B cell (primary cell): ENCODE results near the gene ZNF625. TPM values are rescaled to one million over a fixed set of nuclear protein-coding genes. Genes with fewer than 3 reads are reported as not detected.

ENCODE experiments used
- ATAC-seq: fragments of 200-7000 bp; cut with Tn5 transposase; one replicate; pipeline ENCODE4 v1.10.0; 2021; ENCODE audit warnings: low read depth, mild to moderate bottlenecking, moderate number of reproducible peaks, moderate library complexity
- CTCF ChIA-PET: fragments of 350-600 bp; sonication (Branson Sonifier 250); formaldehyde crosslinking; loops from one replicate; lab custom pipeline; 2021; ENCODE audit warnings: antibody characterized with exemption, inconsistent platforms; lab: Charles Lee
- POLR2A ChIA-PET: fragments of 350-600 bp; sonication (Branson Sonifier 250); formaldehyde crosslinking; loops from one replicate; lab custom pipeline; 2021; ENCODE audit warnings: antibody characterized with exemption; lab: Charles Lee
- DNase-seq: peaks from one replicate; pipeline ENCODE4 v3.0.0; 2013
- H2AFZ ChIP-seq: 2 replicates; pipeline ENCODE4 v1.6.1; 2012; ENCODE audit warnings: mild to moderate bottlenecking, low read depth, low read length; ENCODE audit not compliant: insufficient read depth, poor library complexity, severe bottlenecking
- H3K27ac ChIP-seq, 2 donors: 1 replicate in 1 of 2; 2 replicates in 1 of 2; pipeline ENCODE4 v1.5.1; 2012 to 2013; ENCODE audit warnings: low read length in 2 of 2, mild to moderate bottlenecking in 2 of 2, moderate library complexity in 1 of 2
- H3K27me3 ChIP-seq, 4 experiments: fragments of 200-600 bp in 1 of 4; sonication (generic) in 1 of 4; replicated peaks in 1 of 4; 1 replicate in 2 of 4; 2 replicates in 2 of 4; pipeline versions ENCODE4 v1.6.1 to v1.7.0; 2013 to 2016; ENCODE audit warnings: low read length in 3 of 4, mild to moderate bottlenecking in 2 of 4, mixed read lengths in 1 of 4, moderate library complexity in 1 of 4; ENCODE audit not compliant: insufficient read depth in 4 of 4, control insufficient read depth in 3 of 4; ENCODE audit errors: control extremely low read depth in 1 of 4
- H3K36me3 ChIP-seq, 2 experiments: replicated peaks in 1 of 2; 1 replicate in 1 of 2; 2 replicates in 1 of 2; pipeline versions ENCODE4 v1.6.1 to v1.7.1; 2013; ENCODE audit warnings: low read length in 1 of 2; ENCODE audit not compliant: insufficient read depth in 2 of 2, control insufficient read depth in 1 of 2; ENCODE audit errors: control extremely low read depth in 1 of 2, extremely low read depth in 1 of 2
- H3K4me1 ChIP-seq, 2 donors: fragments of 200-600 bp in 1 of 2; sonication (generic) in 1 of 2; 1 replicate in 1 of 2; 2 replicates in 1 of 2; pipeline versions ENCODE4 v1.5.1 to v1.6.1; 2013 to 2017; ENCODE audit warnings: low read length in 2 of 2; ENCODE audit not compliant: control insufficient read depth in 2 of 2, insufficient read depth in 2 of 2
- H3K4me2 ChIP-seq: replicated peaks from 2 replicates; pipeline ENCODE3; 2012; ENCODE audit warnings: mild to moderate bottlenecking, low read depth, low read length; ENCODE audit not compliant: poor library complexity, severe bottlenecking
- H3K4me3 ChIP-seq, 5 experiments: fragments of 200-600 bp in 1 of 5; sonication (generic) in 1 of 5; 1 replicate in 3 of 5; 2 replicates in 2 of 5; pipeline versions ENCODE4 v1.5.1 to v1.7.0; 2011 to 2016; ENCODE audit warnings: low read length in 4 of 5, mild to moderate bottlenecking in 4 of 5, low read depth in 2 of 5, control low read depth in 1 of 5, moderate library complexity in 1 of 5; ENCODE audit not compliant: insufficient read depth in 1 of 5; ENCODE audit errors: control extremely low read depth in 1 of 5, extremely low read depth in 1 of 5
- H3K79me2 ChIP-seq: fragments of 200-600 bp; sonication (generic); one replicate; pipeline ENCODE4 v1.6.0; 2016; ENCODE audit warnings: low read length; ENCODE audit not compliant: control insufficient read depth, insufficient read depth
- H3K9ac ChIP-seq: fragments of 200-600 bp; sonication (generic); 2 replicates; pipeline ENCODE4 v1.6.1; 2017; ENCODE audit warnings: mild to moderate bottlenecking, low read length, moderate library complexity
- H3K9me3 ChIP-seq, 3 donors: one replicate each; pipeline versions ENCODE4 v1.6.1 to v1.7.1; 2013; ENCODE audit warnings: low read length in 2 of 3; ENCODE audit not compliant: control insufficient read depth in 2 of 3, insufficient read depth in 1 of 3; ENCODE audit errors: control extremely low read depth in 1 of 3
- H4K20me1 ChIP-seq: 2 replicates; pipeline ENCODE4 v1.6.0; 2012; ENCODE audit warnings: mild to moderate bottlenecking, low read length; ENCODE audit not compliant: insufficient read depth, control insufficient read depth, poor library complexity, severe bottlenecking
- H3K27ac Mint-ChIP-seq: one replicate; pipeline ENCODE4 v1.8.0; 2021; ENCODE audit warnings: mixed read lengths
- H3K27me3 Mint-ChIP-seq: one replicate; pipeline ENCODE4 v1.8.0; 2021; ENCODE audit warnings: mixed read lengths
- H3K4me1 Mint-ChIP-seq: one replicate; pipeline ENCODE4 v1.8.0; 2021; ENCODE audit warnings: mixed read lengths
- H3K4me3 Mint-ChIP-seq: one replicate; pipeline ENCODE4 v1.8.0; 2021; ENCODE audit warnings: mixed read lengths
- H3K9me3 Mint-ChIP-seq: one replicate; pipeline ENCODE4 v1.8.0; 2022; ENCODE audit warnings: mixed read lengths; ENCODE audit not compliant: insufficient read depth
- EZH2 ChIP-seq: IDR thresholded peaks from 2 replicates; pipeline ENCODE4 v1.6.1; 2012; ENCODE audit warnings: borderline replicate concordance, low read depth, mild to moderate bottlenecking, moderate library complexity, low read length; ENCODE audit not compliant: insufficient read depth, poor library complexity, severe bottlenecking
- WGBS: methylation state at CpG from one replicate; pipeline ENCODE4 v1.1.5; 2013; ENCODE audit warnings: missing lambda C conversion rate; ENCODE audit not compliant: insufficient coverage; 5-methylcytosine and 5-hydroxymethylcytosine counted together
- intact Hi-C: fragments of 100-400 bp; cut with micrococcal nuclease; formaldehyde crosslinking; loops from one replicate; pipeline ENCODE4 v1.10.0; 2022
- polyA plus RNA-seq: library from polyadenylated mRNA; depleted of rRNA; stranded (reverse); fragments of >200 nt; gene quantifications from 2 replicates; pipeline ENCODE4 v1.2.3, GENCODE V29; 2012
- total RNA-seq, 2 donors: library from RNA; stranded (reverse); fragments of 120-200 nt in 1 of 2; gene quantifications; 1 replicate in 1 of 2; 2 replicates in 1 of 2; pipeline versions ENCODE4 v1.2.3 to v1.2.4, GENCODE V29; 2013 to 2022
- TF ChIP-seq, protein P1 (sequence below): fragments of 200-600 bp; IDR thresholded peaks from one replicate; pipeline ENCODE4 v1.8.0; 2022; ENCODE audit warnings: antibody characterized with exemption, mild to moderate bottlenecking

ZNF625 gene
- total and polyA plus RNA-seq, 2 donors (not counting 1 experiment from before 2014, with no cell fraction given) = 0.60 to 9.8 TPM

DNA sequence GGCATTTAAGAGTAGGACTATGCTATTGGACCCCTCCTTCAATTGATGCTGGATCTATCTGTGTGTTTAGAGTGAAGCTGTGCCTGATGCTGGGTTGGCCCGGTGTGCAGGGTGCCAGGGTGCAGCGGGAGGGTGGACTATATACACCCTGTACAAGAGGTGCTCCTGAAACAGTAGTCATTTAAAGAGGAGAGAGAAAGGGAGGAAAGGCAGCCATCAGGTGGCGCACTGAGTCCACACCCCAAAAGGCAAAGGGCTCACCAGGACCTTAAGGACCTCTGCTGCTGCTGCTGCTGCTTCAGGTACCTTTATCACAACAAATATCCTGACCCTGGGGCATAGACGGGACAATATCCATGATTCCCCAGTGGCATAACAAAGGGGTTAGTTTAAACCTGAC lies 45.7 kb upstream of the ZNF625 start:
- intact Hi-C loops = loop anchor here (1.0 to 5.0 kb wide), 2 partner anchors 145 to 360 kb away; no protein-coding TSS in a partner anchor
- ATAC-seq (peak; percentile 33), DNase-seq (peak; percentile 53)
- Histone ChIP-seq H4K20me1 (no peaks in the 10 kb centered on the region), H3K9ac (no peak overlapping the region), H3K4me2 (no peak overlapping the region), H2AFZ (no peak overlapping the region), H3K36me3 (no peaks in the 10 kb centered on the region), H3K4me3 (no peak overlapping the region), H3K4me1 (peaks cover 0 to 3% of the 10 kb centered on the region in 2 donors), H3K9me3 (peaks cover 4 to 15% (median 14%) of the 10 kb centered on the region in 3 donors), H3K27ac (no peak overlapping the region), H3K27me3 (no peaks in the 10 kb centered on the region), H3K79me2 (peaks cover 26% of the 10 kb centered on the region)
- POLR2A ChIA-PET = no interaction called here
- CTCF ChIA-PET = interaction anchor here (0.5 kb wide), 1 partner anchor 77 kb away, joined by 3 read pairs; no protein-coding TSS in a partner anchor
- 64% methylated on average over 4 of the region's 4 CpGs for WGBS
- TF ChIP-seq EZH2 = no peak
- TF ChIP-seq, protein P1, sequence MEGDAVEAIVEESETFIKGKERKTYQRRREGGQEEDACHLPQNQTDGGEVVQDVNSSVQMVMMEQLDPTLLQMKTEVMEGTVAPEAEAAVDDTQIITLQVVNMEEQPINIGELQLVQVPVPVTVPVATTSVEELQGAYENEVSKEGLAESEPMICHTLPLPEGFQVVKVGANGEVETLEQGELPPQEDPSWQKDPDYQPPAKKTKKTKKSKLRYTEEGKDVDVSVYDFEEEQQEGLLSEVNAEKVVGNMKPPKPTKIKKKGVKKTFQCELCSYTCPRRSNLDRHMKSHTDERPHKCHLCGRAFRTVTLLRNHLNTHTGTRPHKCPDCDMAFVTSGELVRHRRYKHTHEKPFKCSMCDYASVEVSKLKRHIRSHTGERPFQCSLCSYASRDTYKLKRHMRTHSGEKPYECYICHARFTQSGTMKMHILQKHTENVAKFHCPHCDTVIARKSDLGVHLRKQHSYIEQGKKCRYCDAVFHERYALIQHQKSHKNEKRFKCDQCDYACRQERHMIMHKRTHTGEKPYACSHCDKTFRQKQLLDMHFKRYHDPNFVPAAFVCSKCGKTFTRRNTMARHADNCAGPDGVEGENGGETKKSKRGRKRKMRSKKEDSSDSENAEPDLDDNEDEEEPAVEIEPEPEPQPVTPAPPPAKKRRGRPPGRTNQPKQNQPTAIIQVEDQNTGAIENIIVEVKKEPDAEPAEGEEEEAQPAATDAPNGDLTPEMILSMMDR = peak; percentile 30
- Mint-ChIP-seq H3K4me1 (peaks cover 9% of the 10 kb centered on the region), H3K4me3 (no peak overlapping the region), H3K27ac (no peak overlapping the region), H3K9me3 (peaks cover 13% of the 10 kb centered on the region), H3K27me3 (no peaks in the 10 kb centered on the region)

DNA sequence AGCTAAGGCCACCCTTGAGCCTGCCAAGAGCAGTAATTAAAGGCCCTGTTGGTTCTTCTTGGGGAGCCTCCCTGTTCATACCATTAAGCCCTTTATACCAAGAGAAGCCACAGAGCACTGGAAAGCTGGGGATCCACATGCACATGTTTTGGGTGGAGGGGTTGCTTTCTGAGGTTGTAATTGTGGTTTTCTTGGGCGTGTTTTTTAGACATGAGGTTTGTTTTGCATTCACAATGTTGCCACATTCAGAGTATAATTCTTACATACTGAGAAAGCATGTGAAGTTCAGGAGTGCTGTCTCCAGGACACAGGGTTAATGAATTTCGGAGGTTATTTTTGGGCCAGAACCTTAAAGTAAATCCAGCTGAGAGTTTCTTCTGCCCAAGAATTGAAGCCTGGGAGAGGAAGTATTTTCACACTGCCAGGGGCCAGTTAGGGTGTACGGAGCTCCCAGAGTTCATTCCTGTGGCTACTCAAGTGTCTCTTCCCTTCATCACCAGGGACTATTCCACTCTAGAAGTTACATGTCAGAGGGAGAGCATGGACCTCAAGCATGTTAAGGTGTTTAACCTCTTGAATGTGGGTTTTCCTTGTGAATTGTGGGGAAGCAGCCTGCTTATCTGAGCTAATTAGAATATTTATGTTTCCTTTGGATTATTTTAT lies 43.4 kb upstream of the ZNF625 start:
- Mint-ChIP-seq H3K27ac (no peak overlapping the region), H3K9me3 (peaks cover 9% of the 10 kb centered on the region)
- POLR2A ChIA-PET = no interaction called here

More for the DNA sequence above, 43.4 kb upstream of the ZNF625 start:
- H3K9ac ChIP-seq = no peak overlapping the region
- H3K4me1 ChIP-seq = peaks cover 5 to 7% of the 10 kb centered on the region in 2 donors
- no peaks in the 10 kb centered on the region for H4K20me1 ChIP-seq
- H3K36me3 ChIP-seq = no peaks in the 10 kb centered on the region
- WGBS = 25% methylated on average over 1 of the region's 3 CpGs
- no peak for ATAC-seq
- Mint-ChIP-seq H3K27me3 (no peaks in the 10 kb centered on the region), H3K4me3 (no peak overlapping the region), H3K4me1 (peaks cover 11% of the 10 kb centered on the region)
- no peak overlapping the region for H3K27ac ChIP-seq
- CTCF ChIA-PET = interaction anchor here (1.2 kb wide), 1 partner anchor 147 kb away, joined by 7 read pairs; no protein-coding TSS in a partner anchor
- intact Hi-C loops = loop anchor here (5.0 kb wide), 1 partner anchor 362 kb away; no protein-coding TSS in a partner anchor
- H3K4me2 ChIP-seq = no peak overlapping the region
- DNase-seq = no peak
- H3K4me3 ChIP-seq = no peak overlapping the region
- TF ChIP-seq EZH2 = no peak
- TF ChIP-seq, protein P1 = no peak
- peaks cover 26% of the 10 kb centered on the region for H3K79me2 ChIP-seq
- H3K9me3 ChIP-seq = peaks cover 0 to 20% (median 13%) of the 10 kb centered on the region in 3 donors
- no peak overlapping the region for H2AFZ ChIP-seq
- H3K27me3 ChIP-seq = no peaks in the 10 kb centered on the region
